HG03025 (cell line): ENCODE data around the gene DFFB.

Experiments used
- ATAC-seq: cut with Tn5 transposase; IDR thresholded peaks from one replicate; pipeline ENCODE4 v1.9.1; 2021; ENCODE audit warnings: mild to moderate bottlenecking, moderate library complexity; ENCODE audit not compliant: unreplicated experiment, low FRiP score

The DFFB gene

GRCh38 chr1:3868464-3869006 lies 11.3 kb downstream of the DFFB start:
- no peak for ATAC-seq

- ATAC-seq, result no peak
Observed at GRCh38 chr1:3869751-3870301, 12.6 kb downstream of the DFFB start.

GRCh38 chr1:3871451-3871805 lies 14.2 kb downstream of the DFFB start:
- ATAC-seq, result no peak

GRCh38 chr1:3872546-3872945 lies 15.3 kb downstream of the DFFB start:
- no peak for ATAC-seq

- ATAC-seq, result no peak
Observed at GRCh38 chr1:3874736-3875135, 17.5 kb downstream of the DFFB start.

GRCh38 chr1:3876716-3877115 lies 19.4 kb downstream of the DFFB start:
- no peak for ATAC-seq

GRCh38 chr1:3879099-3879498 lies 21.8 kb downstream of the DFFB start:
- no peak for ATAC-seq

GRCh38 chr1:3879787-3880428 lies 22.6 kb downstream of the DFFB start:
- ATAC-seq, result no peak

- ATAC-seq, result no peak
Observed at GRCh38 chr1:3880429-3881192, 23.3 kb downstream of the DFFB start.

GRCh38 chr1:3881193-3881480 lies 23.9 kb downstream of the DFFB start:
- no peak for ATAC-seq

- no peak for ATAC-seq
Observed at GRCh38 chr1:3883194-3883925, 26.1 kb downstream of the DFFB start.

- ATAC-seq, result no peak
Observed at GRCh38 chr1:3884966-3885365, 27.7 kb downstream of the DFFB start.

GRCh38 chr1:3885611-3886010 lies 28.3 kb downstream of the DFFB start:
- ATAC-seq, result no peak

- no peak for ATAC-seq
Observed at GRCh38 chr1:3886106-3886670, 28.9 kb downstream of the DFFB start.

GRCh38 chr1:3886691-3887090 lies 29.4 kb downstream of the DFFB start:
- ATAC-seq, result no peak

GRCh38 chr1:3888301-3888700 lies 31.0 kb downstream of the DFFB start:
- no peak for ATAC-seq

GRCh38 chr1:3889936-3890335 lies 32.7 kb downstream of the DFFB start:
- ATAC-seq, result no peak

GRCh38 chr1:3890389-3891328 lies 33.4 kb downstream of the DFFB start:
- ATAC-seq, result no peak

- no peak for ATAC-seq
Observed at GRCh38 chr1:3891329-3891865, 34.1 kb downstream of the DFFB start.

- ATAC-seq, result no peak
Observed at GRCh38 chr1:3892748-3893147, 35.5 kb downstream of the DFFB start.
